Activated gamma-delta T cell treated with anti-CD3 and anti-CD28 coated beads, Interleukin-2, amount 50 U/mL, for 16 hours (primary cell): ENCODE results near the gene UTS2B.

Source experiments
- DNase-seq: peaks from one replicate; pipeline ENCODE4 v3.0.0-alpha.2; 2020; ENCODE audit warnings: low read depth

Gene UTS2B

DNA sequence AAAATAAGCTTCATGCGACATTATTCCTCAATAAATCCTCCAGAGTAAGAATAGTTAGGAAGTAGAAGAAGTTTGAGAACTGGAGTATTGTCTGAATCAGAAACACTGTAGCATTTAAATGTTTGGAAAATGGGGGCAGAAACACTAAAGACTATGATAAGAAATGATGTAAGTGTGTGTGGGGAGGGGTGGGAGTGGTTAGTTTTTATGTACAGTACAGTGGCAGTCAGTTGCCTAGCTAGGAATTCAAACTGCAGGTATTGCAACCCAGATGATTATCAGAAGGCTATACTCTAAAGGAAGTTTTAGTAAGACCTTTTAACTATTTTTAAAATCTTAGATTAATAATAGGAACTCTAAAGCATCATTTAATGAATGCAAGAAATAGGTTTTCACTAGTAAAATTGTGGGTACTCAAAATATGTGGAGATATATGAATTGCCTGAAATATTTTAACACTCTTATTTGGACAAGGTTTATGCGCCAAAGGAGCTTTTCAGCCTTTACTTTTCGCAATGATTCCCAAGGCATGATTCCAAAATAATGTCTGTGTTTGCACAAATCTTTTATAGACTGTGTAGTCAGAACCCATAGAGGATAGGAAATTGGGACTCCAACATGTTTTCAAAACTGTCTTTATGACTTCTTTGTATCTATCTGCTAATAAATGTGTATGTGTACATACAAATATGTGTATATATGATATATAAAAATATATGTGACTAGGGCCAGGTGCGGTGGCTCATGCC is 9.1 kb downstream of the UTS2B start:
- no peak for DNase-seq

DNA sequence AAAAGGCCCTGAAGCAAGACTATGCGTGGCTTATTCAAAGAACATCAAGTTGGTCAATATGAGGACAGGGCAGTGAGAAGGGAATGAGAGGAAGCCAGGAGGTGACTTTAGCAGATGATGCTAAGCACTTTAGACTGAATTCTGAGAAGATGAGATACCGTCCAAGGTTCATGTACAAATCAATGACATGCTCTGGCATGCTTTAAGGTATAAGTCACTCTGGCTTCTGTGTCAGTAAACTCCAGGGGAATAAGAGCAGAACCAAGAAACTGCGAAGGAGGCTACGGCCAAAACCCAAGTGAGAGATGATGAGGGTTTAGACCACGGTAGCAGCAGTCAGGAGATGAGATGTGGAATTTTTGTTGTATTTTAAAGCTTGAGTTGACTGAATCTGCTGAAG is 10.0 kb downstream of the UTS2B start:
- DNase-seq = no peak

DNA sequence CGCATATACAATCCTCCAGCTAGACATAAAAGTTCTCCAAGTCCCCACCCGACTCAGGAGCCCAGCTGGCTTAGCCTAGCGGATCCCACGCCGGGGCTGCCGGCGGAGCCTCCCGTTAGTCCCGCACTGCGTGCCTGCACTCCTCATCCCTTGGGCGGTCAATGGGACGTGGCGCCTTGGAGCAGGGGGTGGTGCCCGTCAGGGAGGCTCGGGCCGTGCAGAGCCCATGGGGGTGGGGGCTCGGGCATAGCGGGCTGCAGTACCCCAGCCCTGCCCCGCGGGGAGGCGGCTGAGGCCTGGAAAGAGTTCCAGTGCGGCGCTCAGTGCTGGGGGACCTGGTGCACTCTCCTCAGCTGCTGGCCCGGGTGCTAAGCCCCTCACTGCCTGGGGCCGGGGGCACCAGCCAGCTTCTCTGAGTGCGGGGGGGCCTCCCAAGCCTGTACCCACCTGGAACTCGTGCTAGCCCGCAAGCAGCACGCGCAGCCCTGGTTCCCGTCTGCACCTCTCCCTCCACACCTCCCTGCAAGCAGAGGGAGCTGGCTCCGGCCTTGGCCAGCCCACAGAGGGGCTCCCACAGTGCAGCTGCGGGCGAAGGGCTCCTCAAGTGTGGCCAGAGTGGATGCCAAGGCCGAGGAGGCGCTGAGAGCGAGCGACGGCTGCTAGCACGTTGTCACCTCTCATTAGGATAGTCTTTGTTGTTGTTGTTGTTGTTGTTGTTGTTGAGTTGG is 13.3 kb downstream of the UTS2B start:
- DNase-seq = no peak

DNA sequence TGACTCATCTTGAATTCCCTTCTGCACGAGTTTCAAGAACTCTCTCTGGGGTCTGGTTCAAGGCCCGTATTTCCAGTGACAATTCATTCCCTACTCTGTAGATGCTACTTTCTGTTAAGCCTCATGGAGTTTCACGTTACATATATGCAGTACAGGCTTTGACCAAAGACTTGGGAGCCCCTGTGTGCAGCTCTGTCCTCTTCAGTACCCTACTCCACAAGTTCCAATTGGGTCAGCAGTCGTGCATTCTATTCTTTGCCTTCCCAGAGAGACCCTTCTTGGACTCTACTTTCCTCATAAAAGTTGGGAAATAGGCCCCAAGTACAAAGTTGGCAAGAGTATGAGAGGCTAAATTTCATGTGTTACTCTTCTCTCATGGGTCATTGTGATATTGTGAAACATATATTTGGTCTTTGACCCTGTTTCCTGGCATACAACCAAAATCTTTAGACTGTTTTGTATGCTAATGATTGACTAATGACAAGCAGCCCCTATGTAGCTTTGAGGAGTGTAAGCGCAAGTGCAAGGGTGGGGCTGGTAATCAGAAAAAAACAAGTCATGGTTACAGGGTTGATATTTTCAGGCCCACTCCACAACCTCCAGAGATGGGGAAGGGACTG is 16.1 kb downstream of the UTS2B start:
- no peak for DNase-seq

DNA sequence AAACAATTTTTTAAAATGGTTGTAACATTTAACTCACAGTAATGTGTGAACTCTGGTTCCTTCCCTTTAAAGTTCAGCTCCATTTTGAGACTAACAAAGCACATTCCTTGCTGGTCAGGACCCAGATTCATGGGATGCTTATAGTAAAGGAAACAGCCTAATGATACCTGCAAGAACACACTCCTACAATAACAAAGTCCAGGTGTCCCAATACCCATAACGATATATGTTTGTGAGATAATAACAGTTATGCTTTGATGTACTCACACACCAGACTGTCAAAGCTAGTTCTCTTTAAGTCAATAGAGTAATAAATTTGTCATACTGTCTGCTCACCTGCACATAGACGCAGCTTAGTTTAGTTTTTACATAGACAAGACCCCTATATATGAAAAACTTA is 17.0 kb downstream of the UTS2B start:
- DNase-seq = no peak

DNA sequence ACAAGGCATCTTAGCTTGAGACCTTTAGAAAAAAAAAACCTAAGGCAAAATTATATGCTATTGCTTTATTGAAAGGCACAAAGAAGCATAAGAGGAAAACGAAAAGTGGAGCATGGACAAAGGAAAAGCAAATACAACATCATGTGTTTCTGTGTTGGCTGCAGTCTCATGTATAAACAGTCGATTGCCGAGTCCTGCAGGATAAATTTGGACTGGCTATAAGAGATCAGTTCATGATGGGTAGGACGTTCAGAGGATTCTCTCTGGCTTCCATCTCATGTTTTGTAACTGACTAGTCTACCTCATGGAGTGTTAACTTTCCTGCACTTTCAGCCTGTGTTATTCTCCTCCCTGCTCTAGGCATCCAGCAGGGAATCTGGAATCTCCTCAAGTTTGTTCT is 23.0 kb downstream of the UTS2B start:
- DNase-seq = no peak

DNA sequence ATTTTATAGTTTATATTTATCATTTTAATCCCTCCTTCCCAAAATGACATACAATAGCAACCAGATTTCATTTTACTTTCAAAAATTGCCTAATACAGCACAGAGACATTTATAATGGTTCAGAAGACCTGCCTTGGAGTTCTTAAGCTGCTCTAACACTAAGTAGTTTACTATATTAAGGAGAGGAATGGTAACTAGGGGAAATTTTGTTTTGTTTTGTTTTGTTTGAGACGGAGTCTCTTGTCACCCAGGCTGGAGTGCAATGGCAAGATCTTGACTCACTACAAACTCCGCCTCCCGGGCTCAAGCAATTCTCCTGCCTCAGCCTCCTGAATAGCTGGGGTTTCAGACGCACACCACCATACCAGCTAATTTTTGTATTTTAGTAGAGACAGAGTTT is 23.9 kb downstream of the UTS2B start:
- no peak for DNase-seq

DNA sequence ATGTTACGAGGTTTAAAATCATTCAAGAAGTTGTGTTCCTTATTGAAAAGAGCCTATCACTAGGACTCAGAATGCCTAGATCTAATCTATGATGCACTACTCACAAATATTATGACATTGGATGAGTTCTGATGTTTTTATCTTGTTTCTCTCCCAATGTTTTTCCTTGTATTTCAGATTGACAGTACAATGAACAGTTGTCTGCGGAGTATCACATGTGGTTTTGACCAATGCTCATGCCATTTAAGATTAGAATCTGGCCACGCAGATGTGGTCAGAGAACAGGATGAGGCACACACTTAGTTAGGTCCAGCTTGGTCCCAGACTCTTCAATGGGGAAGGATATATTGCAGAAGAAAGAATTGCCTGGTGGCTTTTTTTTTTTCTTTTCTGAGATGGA is 26.7 kb downstream of the UTS2B start:
- no peak for DNase-seq

DNA sequence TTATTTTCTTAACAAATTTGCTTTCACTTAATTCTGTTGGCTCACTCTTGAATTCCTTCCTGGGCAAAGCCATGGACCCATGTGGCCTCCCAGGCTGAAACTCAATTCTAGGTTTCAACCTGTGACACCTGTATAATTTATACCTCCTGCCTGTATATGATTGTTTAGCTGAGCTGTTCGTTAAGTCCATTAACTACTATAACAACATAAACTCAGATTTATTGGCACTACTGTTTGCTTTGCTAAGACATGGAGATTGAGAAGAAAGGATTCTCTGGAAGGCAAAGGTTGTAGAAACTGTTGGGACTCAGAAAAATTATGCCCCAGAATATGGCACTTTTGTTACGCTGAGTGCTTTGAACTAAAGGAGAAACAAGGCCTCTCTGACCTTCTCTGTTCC is 27.9 kb downstream of the UTS2B start:
- no peak for DNase-seq

DNA sequence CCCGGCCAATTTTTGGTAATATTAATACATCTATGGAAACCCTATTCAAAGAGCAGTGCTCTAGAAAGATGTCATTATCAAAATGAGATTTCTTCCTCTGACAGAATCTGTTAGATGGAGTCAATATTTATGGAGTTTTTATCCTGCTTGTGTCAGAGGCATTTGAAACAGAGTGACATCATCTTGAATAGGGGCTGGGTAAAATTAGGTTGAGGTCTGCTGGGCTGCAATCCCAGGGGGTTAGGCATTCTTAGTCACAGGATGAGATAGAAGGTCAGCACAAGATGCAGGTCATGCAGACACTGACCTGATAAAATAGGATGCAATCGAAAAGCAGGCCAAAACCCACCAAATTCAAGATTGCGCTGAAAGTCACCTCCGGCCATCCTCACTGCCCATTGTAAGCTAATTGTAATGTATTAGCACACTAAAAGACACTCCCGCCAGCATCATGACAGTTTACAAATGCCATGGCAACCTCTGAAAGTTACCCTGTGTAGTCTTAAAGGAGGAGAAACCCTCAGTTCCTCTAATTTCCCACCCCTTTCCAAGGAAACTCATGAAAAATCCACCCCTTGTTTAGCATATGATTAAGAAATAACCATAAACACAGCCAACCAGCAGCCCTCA is 28.4 kb downstream of the UTS2B start:
- DNase-seq = no peak

DNA sequence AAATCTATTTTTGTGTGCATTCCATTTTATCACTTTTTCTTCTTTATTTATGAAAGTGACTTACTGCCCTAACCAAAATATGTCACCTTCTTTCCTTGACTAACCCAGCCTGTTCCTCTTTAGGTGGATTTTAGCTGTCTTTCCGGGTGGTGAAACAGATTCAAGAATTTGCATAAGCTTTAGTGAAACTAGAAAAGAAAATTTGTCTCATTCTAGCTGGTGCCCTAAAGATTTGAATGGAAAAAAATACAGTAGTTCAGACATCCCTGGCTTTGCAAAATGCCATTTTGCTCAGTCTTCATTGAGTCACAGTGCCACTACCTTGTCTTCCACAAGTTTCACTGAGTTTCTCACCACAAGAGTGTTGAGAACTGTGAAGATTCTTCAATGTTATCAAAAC is 29.3 kb downstream of the UTS2B start:
- no peak for DNase-seq

DNA sequence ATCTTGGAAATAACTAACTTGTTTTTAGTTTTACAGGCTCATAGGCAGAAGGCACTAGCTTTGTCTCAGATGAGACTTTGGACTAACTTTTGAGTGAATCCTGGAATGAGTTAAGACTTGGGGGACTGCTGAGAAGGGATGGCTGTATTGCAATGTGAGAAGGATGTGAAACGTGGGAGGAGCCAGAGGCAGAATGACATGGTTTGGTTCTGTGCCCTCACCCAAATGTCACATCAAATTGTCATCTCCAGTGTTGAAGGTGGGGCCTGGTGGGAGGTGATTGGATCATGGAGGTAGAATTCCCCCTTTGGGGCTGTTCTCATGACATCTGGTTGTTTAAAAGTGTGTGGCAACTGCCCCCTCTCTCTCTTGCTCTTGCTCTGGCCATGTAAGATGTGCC is 29.9 kb downstream of the UTS2B start:
- DNase-seq = no peak

DNA sequence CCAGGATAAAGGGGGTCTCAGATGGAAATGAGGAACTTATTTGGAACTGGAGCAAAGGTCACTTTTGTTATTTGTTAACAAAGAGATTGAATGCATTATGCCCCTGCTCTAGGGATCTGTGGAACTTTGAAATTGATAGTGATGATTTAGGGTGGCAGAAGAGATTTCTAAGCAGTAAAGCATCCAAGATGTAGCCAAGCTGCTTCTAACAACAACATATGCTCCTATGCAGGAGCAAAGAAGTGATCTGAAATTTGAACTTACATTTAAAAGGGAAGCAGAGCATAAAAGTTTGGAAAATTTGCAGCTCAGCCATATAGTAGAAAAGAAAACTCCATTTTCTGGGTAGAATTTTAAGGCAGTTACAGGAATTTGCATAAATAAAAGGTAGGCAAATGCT is 31.5 kb downstream of the UTS2B start:
- no peak for DNase-seq

DNA sequence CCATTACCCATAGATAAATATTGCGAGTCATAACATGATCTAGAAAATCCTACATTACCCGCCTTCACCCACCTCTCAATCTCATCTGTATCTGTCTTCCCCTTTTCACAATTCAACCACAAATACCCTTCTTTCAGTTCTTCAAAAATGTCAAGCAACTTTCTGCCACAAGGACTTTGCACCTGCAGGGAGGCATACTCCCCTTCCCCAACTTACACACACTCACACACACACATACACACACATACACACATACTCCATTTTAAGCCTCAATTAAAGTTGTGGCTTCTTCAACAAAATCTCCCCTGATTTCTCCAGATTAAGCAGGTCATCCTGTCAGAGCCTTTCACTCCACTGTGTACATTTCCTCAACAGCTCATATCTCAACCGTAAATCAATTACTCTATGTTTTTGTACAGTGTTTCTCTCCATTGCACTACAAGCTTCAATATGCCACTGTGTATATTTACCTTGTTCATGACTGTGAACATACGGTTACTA is 34.2 kb downstream of the UTS2B start:
- no peak for DNase-seq

DNA sequence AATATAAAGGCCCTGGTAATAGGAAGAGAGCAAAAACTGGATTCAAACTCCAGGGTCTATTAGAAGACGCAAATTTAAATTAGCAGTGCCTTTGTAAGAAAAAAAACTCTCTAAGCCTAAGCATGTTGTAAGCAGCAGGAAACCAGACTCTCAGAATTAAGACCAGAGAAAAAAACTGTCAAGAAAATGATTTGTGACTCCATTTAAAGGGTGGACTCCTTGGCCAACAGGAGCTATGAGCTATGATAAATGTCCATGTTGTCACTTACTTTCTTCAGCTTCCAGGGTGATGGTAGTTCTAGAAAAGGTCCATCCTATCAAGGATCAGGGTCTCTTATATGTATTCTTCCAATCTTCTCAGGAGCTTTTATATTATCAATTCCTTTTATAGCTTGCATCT is 36.0 kb downstream of the UTS2B start:
- no peak for DNase-seq

DNA sequence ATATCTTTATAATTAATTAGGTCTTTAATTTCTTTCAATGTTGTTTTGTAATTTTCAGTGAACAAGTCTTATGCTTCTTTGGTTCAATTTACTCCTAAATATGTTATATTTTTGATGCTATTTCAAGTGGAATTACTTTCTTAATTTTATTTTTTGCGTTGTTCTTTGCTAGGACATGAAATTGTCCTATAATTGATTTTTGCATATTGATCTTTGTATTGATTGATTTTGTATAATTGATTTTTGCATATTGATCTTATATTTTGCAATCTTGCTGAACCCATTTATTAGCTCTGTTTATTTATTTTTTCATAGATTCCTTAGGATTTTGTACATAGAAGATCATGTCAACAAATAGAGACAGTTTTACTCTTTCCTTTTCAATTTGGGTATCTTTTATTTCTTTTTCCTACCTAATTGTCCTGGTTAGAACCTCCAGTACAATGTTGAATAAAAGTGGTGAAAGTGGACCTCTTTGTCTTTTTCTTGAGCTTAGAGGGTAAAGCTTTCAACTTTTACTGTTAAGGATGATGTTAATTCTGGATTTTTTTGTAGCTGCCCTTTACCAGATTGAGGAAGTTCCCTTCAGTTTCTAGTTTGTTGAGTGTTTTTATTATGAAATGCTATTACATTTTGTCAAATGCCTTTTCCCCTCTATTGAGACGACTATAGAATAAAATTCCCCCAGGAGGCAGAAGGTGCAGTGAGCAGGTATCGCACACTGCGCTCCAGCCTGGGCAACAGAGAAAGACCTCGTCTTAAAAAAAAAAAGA is 37.9 kb downstream of the UTS2B start:
- DNase-seq = no peak

DNA sequence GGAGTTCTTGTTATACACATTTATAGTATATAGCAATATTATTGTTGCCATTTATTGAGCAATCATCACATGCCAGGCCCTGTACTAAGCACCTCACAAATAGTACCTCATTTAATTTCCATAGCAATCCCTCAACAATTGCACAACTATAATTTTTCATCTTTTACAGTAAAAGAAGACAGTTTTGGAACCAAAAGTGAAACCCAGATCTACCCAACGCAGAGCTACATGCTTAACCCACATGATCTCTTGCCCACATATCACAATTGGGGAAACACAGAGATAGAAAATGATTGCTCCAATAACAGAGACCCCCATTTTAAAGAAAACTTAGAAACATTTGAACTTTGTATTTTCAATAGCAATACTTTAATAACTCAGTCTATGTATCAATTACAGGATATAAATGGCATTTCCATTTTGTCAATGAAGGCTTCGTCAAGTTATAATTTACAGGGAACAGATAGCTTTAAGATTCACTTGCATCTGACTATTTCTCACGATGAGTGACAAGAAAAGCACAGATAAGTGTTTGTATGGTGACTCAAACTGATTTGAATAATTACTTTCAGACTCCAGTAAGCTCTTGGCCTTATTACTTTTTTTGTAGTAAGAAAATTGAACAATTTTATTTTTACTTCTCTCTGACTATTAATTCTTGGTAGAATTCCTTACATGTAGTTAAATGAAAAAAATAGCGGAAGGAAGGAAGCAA is 39.9 kb downstream of the UTS2B start:
- DNase-seq = no peak

DNA sequence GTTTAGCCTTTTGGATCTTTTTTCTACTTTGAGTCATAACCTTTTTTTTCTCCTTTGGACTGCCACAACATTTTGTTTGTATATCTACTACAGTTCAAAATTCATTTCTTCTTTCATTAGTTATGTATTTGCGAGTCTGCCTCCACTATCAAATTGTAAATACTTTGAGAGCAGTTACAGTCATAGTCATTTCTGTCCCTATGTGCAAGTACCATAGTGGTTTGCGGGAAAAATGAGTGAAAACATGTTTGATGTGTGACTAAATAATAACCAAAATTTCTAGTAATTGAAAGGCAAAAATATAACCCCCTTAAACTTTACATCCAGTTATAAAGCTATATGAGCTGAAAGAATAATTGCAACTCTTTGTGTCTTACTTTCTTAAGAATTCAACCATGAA is 46.9 kb downstream of the UTS2B start:
- DNase-seq = no peak

DNA sequence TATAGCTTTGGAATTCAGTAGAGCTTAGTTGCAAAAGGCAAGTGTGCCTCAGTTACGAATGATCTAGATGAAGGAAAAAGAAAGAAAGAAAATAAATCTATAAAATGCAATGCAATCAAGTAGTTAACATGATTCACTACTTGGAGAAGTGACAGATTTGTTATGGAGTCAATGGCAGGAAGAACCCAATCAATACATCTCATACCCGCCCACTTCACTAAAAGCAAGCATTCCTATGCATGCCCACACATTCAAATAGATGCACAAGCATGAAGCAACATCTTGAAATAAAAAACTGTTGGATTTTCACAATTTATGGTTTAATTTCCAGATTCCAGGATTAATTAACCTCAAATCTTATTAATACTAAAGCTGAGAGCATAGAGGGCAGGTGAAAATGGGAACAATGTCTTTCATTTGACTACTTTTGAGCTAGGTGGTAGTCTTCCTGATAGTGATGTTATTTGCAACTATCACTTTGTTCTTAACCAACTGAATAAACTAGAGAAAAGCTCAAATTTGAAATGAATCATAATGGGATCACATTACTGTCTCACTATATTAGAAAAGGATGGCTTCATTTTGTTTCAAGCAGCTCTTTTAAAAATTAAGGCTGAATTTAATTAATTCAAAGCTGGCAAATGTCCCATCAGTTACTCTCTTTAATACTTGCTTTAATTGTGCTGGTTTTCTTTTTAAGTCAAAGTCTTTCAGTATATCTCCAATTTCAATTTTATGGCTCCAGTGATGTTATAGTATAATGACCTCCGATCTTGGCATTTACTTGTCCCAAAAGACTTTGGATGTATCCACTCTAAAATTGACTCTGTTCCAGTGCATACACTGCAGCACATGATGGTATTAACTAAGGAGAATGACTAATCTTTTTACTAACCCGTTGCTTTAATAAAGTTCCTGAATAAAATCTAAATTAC is 47.8 kb downstream of the UTS2B start:
- DNase-seq = no peak

DNA sequence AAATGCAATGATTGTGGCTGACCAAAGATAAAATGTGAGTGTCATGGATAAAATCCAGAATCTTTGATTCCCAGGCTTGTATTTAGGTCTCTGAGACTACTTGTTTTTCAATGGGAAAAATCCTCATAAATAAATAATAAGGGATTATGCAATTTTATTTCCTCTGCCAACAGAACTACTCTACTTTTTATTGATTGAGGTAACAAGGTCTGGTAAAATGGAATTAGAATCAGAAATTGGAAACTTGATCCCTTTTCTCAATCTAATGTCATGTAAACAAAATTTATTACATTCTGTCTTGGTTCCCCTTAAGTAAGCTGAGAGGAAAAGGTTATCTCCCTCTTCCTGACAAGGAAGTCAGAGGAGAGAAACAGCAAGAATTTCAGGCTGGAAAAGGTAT is 49.4 kb downstream of the UTS2B start:
- no peak for DNase-seq
